Vagina (tissue), 2 donors: ENCODE data around the gene OR7C1.

Experiments used
- POLR2A ChIP-seq, 2 donors: fragments of 450-650 bp; IDR thresholded peaks; one replicate each; pipeline ENCODE4 v1.6.1; 2017; ENCODE audit warnings: antibody characterized with exemption in 2 of 2, mild to moderate bottlenecking in 2 of 2, moderate library complexity in 2 of 2
- POLR2AphosphoS5 ChIP-seq, 2 donors: sonication (generic); formaldehyde crosslinking; IDR thresholded peaks; one replicate each; pipeline ENCODE4 v1.9.0; 2017; ENCODE audit warnings: antibody characterized with exemption in 2 of 2, mild to moderate bottlenecking in 2 of 2, low read depth in 1 of 2; ENCODE audit not compliant: insufficient read depth in 1 of 2
- TF ChIP-seq, protein P1 (sequence below), 3 experiments: fragments of 450-650 bp in 2 of 3; fragments of 200-600 bp in 1 of 3; sonication (generic) in 1 of 3; IDR thresholded peaks; one replicate each; pipeline ENCODE4 v1.5.1; 2017 to 2019; ENCODE audit warnings: antibody characterized with exemption in 3 of 3, mild to moderate bottlenecking in 2 of 3, moderate library complexity in 2 of 3

DNA sequence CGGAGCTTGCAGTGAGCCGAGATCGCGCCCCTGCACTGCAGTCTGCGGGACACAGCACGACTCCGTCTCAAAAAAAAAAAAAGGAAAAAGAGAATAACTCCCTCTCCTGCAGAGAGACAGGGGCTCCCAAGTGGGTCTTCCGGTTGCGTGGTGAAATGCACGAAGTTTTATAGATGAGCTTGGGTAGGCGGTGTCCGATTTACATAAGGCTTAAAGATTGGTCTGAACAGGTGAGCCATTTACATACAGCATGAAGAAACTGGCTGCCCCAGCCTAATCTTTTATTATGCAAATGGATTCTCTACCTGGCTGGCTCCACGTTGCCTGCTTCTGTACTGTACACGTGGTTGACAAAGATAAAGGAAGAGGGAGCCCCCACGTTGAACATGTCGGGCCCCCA is 76.2 kb downstream of the OR7C1 start:
- TF ChIP-seq, protein P1, sequence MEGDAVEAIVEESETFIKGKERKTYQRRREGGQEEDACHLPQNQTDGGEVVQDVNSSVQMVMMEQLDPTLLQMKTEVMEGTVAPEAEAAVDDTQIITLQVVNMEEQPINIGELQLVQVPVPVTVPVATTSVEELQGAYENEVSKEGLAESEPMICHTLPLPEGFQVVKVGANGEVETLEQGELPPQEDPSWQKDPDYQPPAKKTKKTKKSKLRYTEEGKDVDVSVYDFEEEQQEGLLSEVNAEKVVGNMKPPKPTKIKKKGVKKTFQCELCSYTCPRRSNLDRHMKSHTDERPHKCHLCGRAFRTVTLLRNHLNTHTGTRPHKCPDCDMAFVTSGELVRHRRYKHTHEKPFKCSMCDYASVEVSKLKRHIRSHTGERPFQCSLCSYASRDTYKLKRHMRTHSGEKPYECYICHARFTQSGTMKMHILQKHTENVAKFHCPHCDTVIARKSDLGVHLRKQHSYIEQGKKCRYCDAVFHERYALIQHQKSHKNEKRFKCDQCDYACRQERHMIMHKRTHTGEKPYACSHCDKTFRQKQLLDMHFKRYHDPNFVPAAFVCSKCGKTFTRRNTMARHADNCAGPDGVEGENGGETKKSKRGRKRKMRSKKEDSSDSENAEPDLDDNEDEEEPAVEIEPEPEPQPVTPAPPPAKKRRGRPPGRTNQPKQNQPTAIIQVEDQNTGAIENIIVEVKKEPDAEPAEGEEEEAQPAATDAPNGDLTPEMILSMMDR (IDR thresholded peaks at IDR 0.05) = no peak
- no peak for TF ChIP-seq POLR2AphosphoS5 (IDR thresholded peaks at IDR 0.05; ENCODE audit: insufficient read depth in 1 of 2, low read depth in 1 of 2)
- TF ChIP-seq POLR2A (IDR thresholded peaks at IDR 0.05) = no peak
